Nephron progenitor cell (in vitro differentiated cells): ENCODE data around the gene UBALD2.
"Not testable (repeated sequence)": the region's sequence is repeated elsewhere in the genome, so short reads cannot be mapped to it uniquely, and the experiment has no call there.

Experiments used
- DNase-seq: peaks from one replicate; pipeline ENCODE4 v3.0.0; 2021
- H3K27ac Mint-ChIP-seq: 2 replicates; pipeline ENCODE4 v1.8.0; 2021; ENCODE audit warnings: mild to moderate bottlenecking, moderate library complexity, mixed read lengths
- H3K27me3 Mint-ChIP-seq: 2 replicates; pipeline ENCODE4 v1.8.0; 2021; ENCODE audit warnings: mild to moderate bottlenecking, low read depth, mixed read lengths; ENCODE audit not compliant: poor library complexity
- H3K36me3 Mint-ChIP-seq: 2 replicates; pipeline ENCODE4 v1.8.0; 2021; ENCODE audit warnings: low read depth, mixed read lengths
- H3K4me1 Mint-ChIP-seq: 2 replicates; pipeline ENCODE4 v1.8.0; 2021; ENCODE audit warnings: mixed read lengths
- H3K4me3 Mint-ChIP-seq: 2 replicates; pipeline ENCODE4 v1.8.0; 2021; ENCODE audit warnings: mild to moderate bottlenecking, moderate library complexity, mixed read lengths
- H3K9me3 Mint-ChIP-seq: 2 replicates; pipeline ENCODE4 v1.8.0; 2021; ENCODE audit warnings: mild to moderate bottlenecking, moderate library complexity, mixed read lengths
- TF ChIP-seq, protein P1 (sequence below): fragments of 200-600 bp; sonication (generic); IDR thresholded peaks from 2 replicates; pipeline ENCODE4 v1.5.0; 2021; ENCODE audit warnings: antibody characterized with exemption

Gene UBALD2

GRCh38 chr17:76264755-76265623 lies at the start of gene UBALD2:
UBALD2 (plus strand) TSS chr17:76265348; CDS start chr17:76265506, 158 bp downstream.
- Mint-ChIP-seq H3K27ac (no peak within 1 kb of the TSS), H3K4me3 (peak within 1 kb of the TSS; percentile 89)

DNA sequence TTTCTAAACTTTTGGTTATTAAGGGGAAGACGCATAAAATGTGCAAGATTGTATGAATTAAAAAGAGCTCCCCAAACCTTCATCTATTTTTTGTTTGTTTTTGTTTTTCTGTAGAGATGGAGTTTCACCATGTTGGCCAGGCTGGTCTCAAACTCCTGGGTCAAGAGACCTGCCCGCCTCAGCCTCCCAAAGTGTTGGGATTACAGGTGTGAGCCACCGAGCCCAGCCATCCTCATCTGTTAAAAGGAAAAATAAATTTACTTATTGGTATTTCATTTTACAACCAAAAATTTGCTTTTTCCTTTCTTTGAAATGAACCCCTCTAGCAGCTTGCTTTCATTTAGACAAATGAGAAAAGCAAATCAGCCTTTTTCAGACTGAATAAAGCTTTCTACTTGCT lies 48.1 kb upstream of the UBALD2 start:
- no peak for DNase-seq
- H3K4me3 Mint-ChIP-seq: no peak overlapping the region
- H3K9me3 Mint-ChIP-seq: no peaks in the 10 kb centered on the region
- H3K27ac Mint-ChIP-seq: no peak overlapping the region
- peaks cover 13% of the 10 kb centered on the region for H3K27me3 Mint-ChIP-seq
- TF ChIP-seq, protein P1, sequence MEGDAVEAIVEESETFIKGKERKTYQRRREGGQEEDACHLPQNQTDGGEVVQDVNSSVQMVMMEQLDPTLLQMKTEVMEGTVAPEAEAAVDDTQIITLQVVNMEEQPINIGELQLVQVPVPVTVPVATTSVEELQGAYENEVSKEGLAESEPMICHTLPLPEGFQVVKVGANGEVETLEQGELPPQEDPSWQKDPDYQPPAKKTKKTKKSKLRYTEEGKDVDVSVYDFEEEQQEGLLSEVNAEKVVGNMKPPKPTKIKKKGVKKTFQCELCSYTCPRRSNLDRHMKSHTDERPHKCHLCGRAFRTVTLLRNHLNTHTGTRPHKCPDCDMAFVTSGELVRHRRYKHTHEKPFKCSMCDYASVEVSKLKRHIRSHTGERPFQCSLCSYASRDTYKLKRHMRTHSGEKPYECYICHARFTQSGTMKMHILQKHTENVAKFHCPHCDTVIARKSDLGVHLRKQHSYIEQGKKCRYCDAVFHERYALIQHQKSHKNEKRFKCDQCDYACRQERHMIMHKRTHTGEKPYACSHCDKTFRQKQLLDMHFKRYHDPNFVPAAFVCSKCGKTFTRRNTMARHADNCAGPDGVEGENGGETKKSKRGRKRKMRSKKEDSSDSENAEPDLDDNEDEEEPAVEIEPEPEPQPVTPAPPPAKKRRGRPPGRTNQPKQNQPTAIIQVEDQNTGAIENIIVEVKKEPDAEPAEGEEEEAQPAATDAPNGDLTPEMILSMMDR: no peak
- peaks cover 7% of the 10 kb centered on the region for H3K4me1 Mint-ChIP-seq
- no peaks in the 10 kb centered on the region for H3K36me3 Mint-ChIP-seq

More at GRCh38 chr17:76264755-76265623, at the start of gene UBALD2:
- Mint-ChIP-seq H3K9me3 (no peaks in the 10 kb centered on the region), H3K4me1 (peaks cover 65% of the 10 kb centered on the region), H3K27me3 (peaks cover 8% of the 10 kb centered on the region), H3K36me3 (peaks cover 15% of the 10 kb centered on the region)
- DNase-seq: peak; percentile 96
- TF ChIP-seq, protein P1: no peak

DNA sequence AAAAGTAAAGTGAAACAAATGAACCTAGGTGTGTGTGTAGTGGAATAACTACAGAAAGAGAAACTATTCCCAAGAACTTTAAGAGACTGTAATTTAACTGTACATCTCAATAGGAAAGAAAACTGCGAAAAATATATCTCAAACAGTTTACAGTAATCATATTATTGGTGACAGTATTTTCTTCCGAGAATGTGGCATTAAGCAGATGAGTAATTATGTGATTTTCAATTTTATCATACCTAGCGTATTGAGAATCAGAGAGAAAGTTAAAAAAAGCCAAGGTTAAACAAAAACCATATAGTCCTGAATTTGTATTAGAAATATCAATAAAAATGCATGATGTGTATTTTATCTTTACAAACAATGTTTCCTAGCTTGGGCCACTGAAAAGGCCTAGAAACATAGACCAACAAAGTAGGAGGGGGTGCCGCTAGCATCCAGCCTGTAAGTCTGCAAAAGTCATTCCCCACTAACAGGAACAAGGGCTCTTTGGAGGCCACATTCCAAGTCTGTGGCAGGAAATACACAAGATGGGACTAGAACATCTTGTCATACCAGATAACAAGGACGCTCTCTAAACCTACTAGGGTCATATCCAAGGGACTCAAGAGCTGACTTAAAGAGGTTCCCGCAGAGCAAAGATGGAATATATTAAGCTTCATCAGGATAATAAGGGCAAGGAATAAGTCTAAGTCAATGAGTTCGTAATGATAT lies 45.3 kb upstream of the UBALD2 start:
- peaks cover 7% of the 10 kb centered on the region for H3K4me1 Mint-ChIP-seq
- TF ChIP-seq, protein P1: no peak
- DNase-seq: no peak
- H3K36me3 Mint-ChIP-seq: no peaks in the 10 kb centered on the region
- no peaks in the 10 kb centered on the region for H3K9me3 Mint-ChIP-seq
- no peak overlapping the region for H3K4me3 Mint-ChIP-seq
- peaks cover 7% of the 10 kb centered on the region for H3K27me3 Mint-ChIP-seq
- peak overlapping the region; percentile 64 for H3K27ac Mint-ChIP-seq

GRCh38 chr17:76223802-76224201 lies 41.3 kb upstream of the UBALD2 start:
- no peak overlapping the region for H3K27ac Mint-ChIP-seq
- no peaks in the 10 kb centered on the region for H3K36me3 Mint-ChIP-seq
- TF ChIP-seq, protein P1: no peak
- H3K27me3 Mint-ChIP-seq: peaks cover 25% of the 10 kb centered on the region
- H3K4me3 Mint-ChIP-seq: no peak overlapping the region
- DNase-seq: no peak
- no peaks in the 10 kb centered on the region for H3K9me3 Mint-ChIP-seq
- peaks cover 7% of the 10 kb centered on the region for H3K4me1 Mint-ChIP-seq

- H3K27me3 Mint-ChIP-seq: peaks cover 38% of the 10 kb centered on the region
- H3K27ac Mint-ChIP-seq, H3K4me3 Mint-ChIP-seq, DNase-seq, H3K4me1 Mint-ChIP-seq, H3K9me3 Mint-ChIP-seq, H3K36me3 Mint-ChIP-seq: not testable (repeated sequence)
Measured at GRCh38 chr17:76225373-76226086, 39.6 kb upstream of the UBALD2 start.

DNA sequence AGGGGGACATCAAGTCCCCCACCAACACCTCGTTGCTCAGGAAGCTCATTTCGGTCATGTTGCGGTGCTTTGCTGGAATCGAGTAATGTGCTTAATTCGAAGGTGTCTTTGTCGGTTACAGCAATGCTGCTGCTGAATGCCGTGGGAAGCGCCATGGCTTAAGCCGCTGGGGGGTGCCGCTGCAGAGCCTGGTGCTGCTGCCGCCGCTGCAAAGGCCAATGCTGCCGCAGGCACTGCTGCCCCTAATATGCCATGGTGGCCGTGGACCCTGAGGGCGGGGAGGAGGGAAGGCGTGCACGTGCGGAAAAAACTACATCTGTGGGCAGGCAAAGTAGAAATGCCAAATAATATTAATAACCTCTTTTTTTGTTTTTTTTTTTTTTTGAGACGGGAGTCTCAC lies 38.4 kb upstream of the UBALD2 start:
- not testable (repeated sequence) for H3K4me1 Mint-ChIP-seq, H3K27ac Mint-ChIP-seq, H3K4me3 Mint-ChIP-seq, H3K36me3 Mint-ChIP-seq, H3K9me3 Mint-ChIP-seq, DNase-seq
- H3K27me3 Mint-ChIP-seq: peaks cover 47% of the 10 kb centered on the region
